Esophagus muscularis mucosa (tissue), 3 donors: ENCODE measurements around the gene ABHD17B.

Experiments
- POLR2A ChIP-seq: fragments of 450-650 bp; IDR thresholded peaks from one replicate; pipeline ENCODE4 v1.6.1; 2017; ENCODE audit warnings: antibody characterized with exemption, moderate library complexity, mild to moderate bottlenecking, low read depth
- POLR2AphosphoS5 ChIP-seq, 2 donors: sonication (generic); formaldehyde crosslinking; IDR thresholded peaks; one replicate each; pipeline ENCODE4 v1.6.1; 2017; ENCODE audit warnings: antibody characterized with exemption in 2 of 2
- TF ChIP-seq, protein P1 (sequence below), 3 experiments: fragments of 200-600 bp in 2 of 3; fragments of 450-650 bp in 1 of 3; sonication (generic) in 2 of 3; IDR thresholded peaks; one replicate each; pipeline ENCODE4 v1.5.1; 2017 to 2019; ENCODE audit warnings: antibody characterized with exemption in 3 of 3, mild to moderate bottlenecking in 2 of 3, moderate library complexity in 1 of 3

DNA sequence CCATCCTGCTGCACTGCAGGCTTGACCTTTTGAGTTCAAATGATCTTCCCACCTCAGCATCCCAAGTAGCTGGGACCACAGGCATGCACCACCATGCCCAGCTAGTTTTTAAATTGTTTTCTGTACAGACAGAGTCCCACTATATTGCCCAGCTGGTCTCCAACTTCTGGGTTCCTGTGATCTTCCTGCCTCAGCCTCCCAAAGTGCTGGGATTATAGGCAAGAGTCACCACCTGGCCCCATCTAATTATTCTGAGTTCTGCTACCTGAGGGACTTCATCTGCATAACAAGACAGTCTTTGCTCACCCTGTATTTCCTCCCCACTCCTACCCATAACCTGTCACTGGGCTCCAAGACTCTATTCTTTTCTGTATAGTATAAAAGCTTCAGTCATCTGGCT is 88.1 kb downstream of the ABHD17B start:
- TF ChIP-seq, protein P1, sequence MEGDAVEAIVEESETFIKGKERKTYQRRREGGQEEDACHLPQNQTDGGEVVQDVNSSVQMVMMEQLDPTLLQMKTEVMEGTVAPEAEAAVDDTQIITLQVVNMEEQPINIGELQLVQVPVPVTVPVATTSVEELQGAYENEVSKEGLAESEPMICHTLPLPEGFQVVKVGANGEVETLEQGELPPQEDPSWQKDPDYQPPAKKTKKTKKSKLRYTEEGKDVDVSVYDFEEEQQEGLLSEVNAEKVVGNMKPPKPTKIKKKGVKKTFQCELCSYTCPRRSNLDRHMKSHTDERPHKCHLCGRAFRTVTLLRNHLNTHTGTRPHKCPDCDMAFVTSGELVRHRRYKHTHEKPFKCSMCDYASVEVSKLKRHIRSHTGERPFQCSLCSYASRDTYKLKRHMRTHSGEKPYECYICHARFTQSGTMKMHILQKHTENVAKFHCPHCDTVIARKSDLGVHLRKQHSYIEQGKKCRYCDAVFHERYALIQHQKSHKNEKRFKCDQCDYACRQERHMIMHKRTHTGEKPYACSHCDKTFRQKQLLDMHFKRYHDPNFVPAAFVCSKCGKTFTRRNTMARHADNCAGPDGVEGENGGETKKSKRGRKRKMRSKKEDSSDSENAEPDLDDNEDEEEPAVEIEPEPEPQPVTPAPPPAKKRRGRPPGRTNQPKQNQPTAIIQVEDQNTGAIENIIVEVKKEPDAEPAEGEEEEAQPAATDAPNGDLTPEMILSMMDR (IDR thresholded peaks at IDR 0.05): no peak
- TF ChIP-seq POLR2AphosphoS5 (IDR thresholded peaks at IDR 0.05) (no peak), POLR2A (no peak)
